GM12878 (cell line): ENCODE data around the gene ADAMTS4. TPM values are rescaled to one million over a fixed set of nuclear protein-coding genes. Genes with fewer than 3 reads are reported as not detected.

Experiments used
- POLR2A ChIP-seq: IDR thresholded peaks from 2 replicates; pipeline ENCODE4 v1.6.1; 2011; ENCODE audit warnings: low read depth, mild to moderate bottlenecking, low read length
- TAF1 ChIP-seq: IDR thresholded peaks from 2 replicates; pipeline ENCODE4 v1.6.1; 2011; ENCODE audit warnings: mild to moderate bottlenecking, low read depth, low read length, borderline replicate concordance
- polyA plus RNA-seq, 11 experiments: library from polyadenylated mRNA; depleted of rRNA in 4 of 11; unstranded in 6 of 11; stranded (reverse) in 5 of 11; fragments of >200 nt; fragmentation: Nextera tagmentation in 4 of 11; fragmentation: Illumina TruSeq in 1 of 11; extraction: Ambion mirVana in 4 of 11; extraction: Trizol in 1 of 11; gene quantifications; 1 replicate in 1 of 11; 2 replicates in 10 of 11; pipeline versions ENCODE4 v1.2.1 to v1.2.3, GENCODE V29; 2011 to 2016; ENCODE audit warnings: inconsistent platforms in 2 of 11, missing spikeins in 2 of 11, low read depth in 1 of 11
- total RNA-seq, 4 experiments: library from RNA; depleted of rRNA in 3 of 4; stranded (reverse); fragments of >200 nt in 3 of 4; fragmentation: Illumina TruSeq in 1 of 4; extraction: Trizol in 1 of 4; gene quantifications; 2 replicates each; pipeline versions ENCODE4 v1.2.1 to v1.2.3, GENCODE V29; 2013 to 2021
- TF ChIP-seq, protein P1 (sequence below): IDR thresholded peaks from 2 replicates; pipeline ENCODE4 v1.6.1; 2012; ENCODE audit warnings: low read length, inconsistent platforms
- TF ChIP-seq, protein P2 (sequence below): fragments of 450-650 bp; IDR thresholded peaks from 2 replicates; pipeline ENCODE4 v1.6.1; 2017; ENCODE audit warnings: mild to moderate bottlenecking, low read depth, inconsistent platforms; ENCODE audit not compliant: poor library complexity, severe bottlenecking
- TF ChIP-seq, protein P3 (sequence below): fragments of 450-650 bp; IDR thresholded peaks from 2 replicates; pipeline ENCODE4 v1.6.1; 2016; ENCODE audit warnings: mild to moderate bottlenecking
- TF ChIP-seq, protein P4 (sequence below): IDR thresholded peaks from 2 replicates; pipeline ENCODE4 v1.6.1; 2012; ENCODE audit warnings: improper control_type of control experiment, low read depth, low read length; ENCODE audit not compliant: insufficient replicate concordance

ADAMTS4 gene
- total and polyA plus RNA-seq, 10 of the 15 experiments (the other 5 are each of a cell fraction or from before 2014, with no cell fraction given): 0.01 to 0.13 (median 0.05) TPM; not detected in 2

DNA sequence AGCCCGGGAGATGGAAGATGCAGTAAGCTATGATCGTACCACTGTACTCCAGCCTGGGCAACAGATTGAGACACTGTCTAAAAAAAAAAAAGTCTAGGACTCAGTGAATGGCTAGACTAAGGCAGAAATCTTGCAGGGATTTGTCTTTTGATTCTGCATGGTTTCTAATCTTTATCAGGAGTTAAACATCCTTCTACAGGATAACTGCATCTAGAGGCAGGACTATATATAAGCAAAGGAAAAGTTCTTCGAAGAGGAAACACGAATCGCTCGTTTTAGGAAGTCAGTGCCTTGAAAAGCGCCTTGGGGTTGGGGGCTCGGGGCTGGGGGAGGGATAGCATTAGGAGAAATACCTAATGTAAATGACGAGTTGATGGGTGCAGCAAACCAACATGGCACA lies 45.7 kb downstream of the ADAMTS4 start (continued):
- TF ChIP-seq, protein P1, sequence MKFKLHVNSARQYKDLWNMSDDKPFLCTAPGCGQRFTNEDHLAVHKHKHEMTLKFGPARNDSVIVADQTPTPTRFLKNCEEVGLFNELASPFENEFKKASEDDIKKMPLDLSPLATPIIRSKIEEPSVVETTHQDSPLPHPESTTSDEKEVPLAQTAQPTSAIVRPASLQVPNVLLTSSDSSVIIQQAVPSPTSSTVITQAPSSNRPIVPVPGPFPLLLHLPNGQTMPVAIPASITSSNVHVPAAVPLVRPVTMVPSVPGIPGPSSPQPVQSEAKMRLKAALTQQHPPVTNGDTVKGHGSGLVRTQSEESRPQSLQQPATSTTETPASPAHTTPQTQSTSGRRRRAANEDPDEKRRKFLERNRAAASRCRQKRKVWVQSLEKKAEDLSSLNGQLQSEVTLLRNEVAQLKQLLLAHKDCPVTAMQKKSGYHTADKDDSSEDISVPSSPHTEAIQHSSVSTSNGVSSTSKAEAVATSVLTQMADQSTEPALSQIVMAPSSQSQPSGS: no peak
- TF ChIP-seq, protein P2, sequence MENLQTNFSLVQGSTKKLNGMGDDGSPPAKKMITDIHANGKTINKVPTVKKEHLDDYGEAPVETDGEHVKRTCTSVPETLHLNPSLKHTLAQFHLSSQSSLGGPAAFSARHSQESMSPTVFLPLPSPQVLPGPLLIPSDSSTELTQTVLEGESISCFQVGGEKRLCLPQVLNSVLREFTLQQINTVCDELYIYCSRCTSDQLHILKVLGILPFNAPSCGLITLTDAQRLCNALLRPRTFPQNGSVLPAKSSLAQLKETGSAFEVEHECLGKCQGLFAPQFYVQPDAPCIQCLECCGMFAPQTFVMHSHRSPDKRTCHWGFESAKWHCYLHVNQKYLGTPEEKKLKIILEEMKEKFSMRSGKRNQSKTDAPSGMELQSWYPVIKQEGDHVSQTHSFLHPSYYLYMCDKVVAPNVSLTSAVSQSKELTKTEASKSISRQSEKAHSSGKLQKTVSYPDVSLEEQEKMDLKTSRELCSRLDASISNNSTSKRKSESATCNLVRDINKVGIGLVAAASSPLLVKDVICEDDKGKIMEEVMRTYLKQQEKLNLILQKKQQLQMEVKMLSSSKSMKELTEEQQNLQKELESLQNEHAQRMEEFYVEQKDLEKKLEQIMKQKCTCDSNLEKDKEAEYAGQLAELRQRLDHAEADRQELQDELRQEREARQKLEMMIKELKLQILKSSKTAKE: no peak
- TF ChIP-seq, protein P3, sequence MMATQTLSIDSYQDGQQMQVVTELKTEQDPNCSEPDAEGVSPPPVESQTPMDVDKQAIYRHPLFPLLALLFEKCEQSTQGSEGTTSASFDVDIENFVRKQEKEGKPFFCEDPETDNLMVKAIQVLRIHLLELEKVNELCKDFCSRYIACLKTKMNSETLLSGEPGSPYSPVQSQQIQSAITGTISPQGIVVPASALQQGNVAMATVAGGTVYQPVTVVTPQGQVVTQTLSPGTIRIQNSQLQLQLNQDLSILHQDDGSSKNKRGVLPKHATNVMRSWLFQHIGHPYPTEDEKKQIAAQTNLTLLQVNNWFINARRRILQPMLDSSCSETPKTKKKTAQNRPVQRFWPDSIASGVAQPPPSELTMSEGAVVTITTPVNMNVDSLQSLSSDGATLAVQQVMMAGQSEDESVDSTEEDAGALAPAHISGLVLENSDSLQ: no peak
- TF ChIP-seq TAF1 (no peak), POLR2A (no peak)
- TF ChIP-seq, protein P4, sequence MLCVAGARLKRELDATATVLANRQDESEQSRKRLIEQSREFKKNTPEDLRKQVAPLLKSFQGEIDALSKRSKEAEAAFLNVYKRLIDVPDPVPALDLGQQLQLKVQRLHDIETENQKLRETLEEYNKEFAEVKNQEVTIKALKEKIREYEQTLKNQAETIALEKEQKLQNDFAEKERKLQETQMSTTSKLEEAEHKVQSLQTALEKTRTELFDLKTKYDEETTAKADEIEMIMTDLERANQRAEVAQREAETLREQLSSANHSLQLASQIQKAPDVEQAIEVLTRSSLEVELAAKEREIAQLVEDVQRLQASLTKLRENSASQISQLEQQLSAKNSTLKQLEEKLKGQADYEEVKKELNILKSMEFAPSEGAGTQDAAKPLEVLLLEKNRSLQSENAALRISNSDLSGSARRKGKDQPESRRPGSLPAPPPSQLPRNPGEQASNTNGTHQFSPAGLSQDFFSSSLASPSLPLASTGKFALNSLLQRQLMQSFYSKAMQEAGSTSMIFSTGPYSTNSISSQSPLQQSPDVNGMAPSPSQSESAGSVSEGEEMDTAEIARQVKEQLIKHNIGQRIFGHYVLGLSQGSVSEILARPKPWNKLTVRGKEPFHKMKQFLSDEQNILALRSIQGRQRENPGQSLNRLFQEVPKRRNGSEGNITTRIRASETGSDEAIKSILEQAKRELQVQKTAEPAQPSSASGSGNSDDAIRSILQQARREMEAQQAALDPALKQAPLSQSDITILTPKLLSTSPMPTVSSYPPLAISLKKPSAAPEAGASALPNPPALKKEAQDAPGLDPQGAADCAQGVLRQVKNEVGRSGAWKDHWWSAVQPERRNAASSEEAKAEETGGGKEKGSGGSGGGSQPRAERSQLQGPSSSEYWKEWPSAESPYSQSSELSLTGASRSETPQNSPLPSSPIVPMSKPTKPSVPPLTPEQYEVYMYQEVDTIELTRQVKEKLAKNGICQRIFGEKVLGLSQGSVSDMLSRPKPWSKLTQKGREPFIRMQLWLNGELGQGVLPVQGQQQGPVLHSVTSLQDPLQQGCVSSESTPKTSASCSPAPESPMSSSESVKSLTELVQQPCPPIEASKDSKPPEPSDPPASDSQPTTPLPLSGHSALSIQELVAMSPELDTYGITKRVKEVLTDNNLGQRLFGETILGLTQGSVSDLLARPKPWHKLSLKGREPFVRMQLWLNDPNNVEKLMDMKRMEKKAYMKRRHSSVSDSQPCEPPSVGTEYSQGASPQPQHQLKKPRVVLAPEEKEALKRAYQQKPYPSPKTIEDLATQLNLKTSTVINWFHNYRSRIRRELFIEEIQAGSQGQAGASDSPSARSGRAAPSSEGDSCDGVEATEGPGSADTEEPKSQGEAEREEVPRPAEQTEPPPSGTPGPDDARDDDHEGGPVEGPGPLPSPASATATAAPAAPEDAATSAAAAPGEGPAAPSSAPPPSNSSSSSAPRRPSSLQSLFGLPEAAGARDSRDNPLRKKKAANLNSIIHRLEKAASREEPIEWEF: no peak
